GM21723 (cell line): ENCODE results near the gene RPL37.
"Not testable (repeated sequence)": the region's sequence is repeated elsewhere in the genome, so short reads cannot be mapped to it uniquely, and the experiment has no call there.

Experiments
- ATAC-seq: cut with Tn5 transposase; IDR thresholded peaks from one replicate; pipeline ENCODE4 v1.9.1; 2021; ENCODE audit warnings: mild to moderate bottlenecking, moderate library complexity; ENCODE audit not compliant: unreplicated experiment

The RPL37 gene

GRCh38 chr5:40798012-40798800 lies 36.8 kb downstream of the RPL37 start, which contains the start of gene PRKAA1:
PRKAA1 (minus strand) TSS chr5:40798374; CDS start chr5:40798189, 185 bp downstream.
- peak; percentile 97 for ATAC-seq

- ATAC-seq: peak; percentile 47
Observed at GRCh38 chr5:40797273-40798011, 37.6 kb downstream of the RPL37 start.

GRCh38 chr5:40796487-40796889 lies 38.5 kb downstream of the RPL37 start:
- no peak for ATAC-seq

DNA sequence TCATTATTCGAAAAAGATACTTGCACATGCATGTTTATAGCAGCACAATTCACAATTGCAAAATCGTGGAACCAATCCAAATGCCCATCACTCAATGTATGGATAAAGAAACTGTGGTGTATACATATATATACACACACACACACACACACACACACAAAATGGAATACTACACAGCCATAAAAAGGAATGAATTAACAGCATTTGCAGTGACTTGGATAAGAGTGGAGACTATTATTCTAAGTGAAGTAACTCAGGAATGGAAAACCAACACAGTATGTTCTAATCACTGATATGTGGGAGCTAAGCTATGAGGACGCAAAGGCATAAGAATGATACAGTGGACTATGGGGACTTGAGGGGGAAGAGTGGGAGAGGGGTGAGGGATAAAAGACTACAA lies 40.1 kb downstream of the RPL37 start:
- ATAC-seq: not testable (repeated sequence)

DNA sequence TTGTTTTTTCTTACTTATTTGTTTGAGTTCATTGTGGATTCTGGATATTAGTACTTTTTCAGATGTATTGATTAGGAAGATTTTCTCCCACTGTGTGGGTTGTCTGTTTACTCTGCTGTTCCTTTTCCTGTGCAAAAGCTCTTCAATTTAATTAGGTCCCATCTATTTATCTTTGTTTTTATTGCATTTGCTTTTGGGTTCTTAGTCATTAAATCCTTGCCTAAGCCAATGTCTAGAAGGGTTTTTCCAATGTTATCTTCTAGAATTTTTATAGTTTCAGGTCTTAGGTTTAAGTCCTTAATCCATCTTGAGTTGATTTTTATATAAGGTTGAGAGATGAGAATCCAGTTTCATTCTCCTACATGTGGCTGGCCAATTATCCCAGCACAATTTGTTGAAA lies 40.7 kb downstream of the RPL37 start:
- ATAC-seq: not testable (repeated sequence)

GRCh38 chr5:40792691-40793090 lies 42.3 kb downstream of the RPL37 start:
- not testable (repeated sequence) for ATAC-seq

DNA sequence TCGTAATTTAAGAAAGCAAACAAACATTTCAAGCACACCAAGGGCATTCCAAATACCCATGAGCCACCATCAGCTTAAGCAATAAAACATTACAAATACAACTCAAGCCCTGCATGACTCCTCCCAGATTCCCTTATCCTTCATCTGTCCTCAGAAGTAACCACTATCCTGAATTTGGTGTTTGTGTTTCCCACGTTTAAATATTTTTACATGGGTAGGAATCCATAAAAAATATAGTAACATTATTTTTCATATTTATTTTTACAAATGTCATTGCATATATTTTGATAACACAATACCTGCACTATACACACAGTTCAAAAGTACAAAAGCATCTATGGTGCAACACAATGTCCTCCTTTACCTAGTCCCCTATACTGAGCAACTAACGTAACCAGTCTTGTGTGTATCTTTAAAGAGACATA lies 43.3 kb downstream of the RPL37 start:
- no peak for ATAC-seq

GRCh38 chr5:40790947-40791593 lies 44.0 kb downstream of the RPL37 start:
- no peak for ATAC-seq

DNA sequence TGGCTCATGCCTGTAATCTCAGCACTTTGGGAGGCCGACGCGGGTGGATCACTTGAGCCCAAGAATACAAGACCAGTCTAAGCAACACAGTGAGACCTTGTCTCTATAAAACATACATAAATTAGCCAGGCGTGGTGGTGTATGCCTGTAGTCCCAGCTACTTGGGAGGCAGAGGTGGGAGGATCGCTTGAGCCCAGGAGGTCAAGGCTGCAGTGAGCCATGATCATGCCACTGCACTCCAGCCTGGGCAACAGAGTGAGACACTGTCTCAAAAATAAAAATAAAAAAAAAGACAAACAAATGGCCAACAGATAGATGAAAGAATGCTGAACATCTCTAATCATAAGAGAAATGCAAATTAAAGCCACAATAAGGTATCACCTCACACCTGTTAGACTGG lies 46.1 kb downstream of the RPL37 start:
- not testable (repeated sequence) for ATAC-seq

GRCh38 chr5:40787986-40788385 lies 47.0 kb downstream of the RPL37 start:
- ATAC-seq: no peak

DNA sequence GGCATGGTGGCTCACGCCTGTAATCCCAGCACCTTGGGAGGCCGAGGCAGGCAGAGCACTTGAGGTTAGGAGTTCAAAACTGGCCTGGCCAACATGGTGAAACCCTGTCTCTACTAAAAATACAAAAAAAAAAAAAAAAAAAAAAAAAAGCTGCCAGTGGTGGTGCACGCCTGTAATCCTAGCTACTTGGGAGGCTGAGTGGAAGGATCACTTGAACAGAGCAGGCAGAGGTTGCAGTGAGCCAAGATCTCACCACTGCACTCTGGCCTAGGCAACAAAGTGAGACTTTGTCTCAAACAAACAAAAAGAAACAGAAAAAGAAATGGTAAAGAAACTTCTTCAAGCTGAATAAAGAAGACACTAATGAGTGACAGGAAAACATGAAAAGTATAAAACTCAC lies 48.4 kb downstream of the RPL37 start:
- not testable (repeated sequence) for ATAC-seq

DNA sequence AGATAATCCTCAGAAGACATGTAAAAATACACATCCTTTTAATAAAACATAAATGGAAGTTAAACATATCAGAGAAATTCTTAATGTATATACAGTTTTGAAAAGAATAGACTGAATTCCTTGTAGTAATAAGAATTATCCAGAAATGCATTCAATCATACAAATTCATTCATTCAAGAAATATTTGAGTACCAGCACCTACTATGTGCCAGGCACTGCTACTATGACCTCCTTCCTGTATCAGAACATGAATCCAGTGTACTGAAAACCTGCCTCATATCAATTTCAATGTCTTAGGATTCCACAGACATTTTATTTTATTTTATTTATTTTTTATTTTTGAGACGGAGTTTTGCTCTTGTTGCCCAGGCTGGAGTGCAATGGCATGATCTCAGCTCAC lies 50.1 kb downstream of the RPL37 start:
- ATAC-seq: no peak

DNA sequence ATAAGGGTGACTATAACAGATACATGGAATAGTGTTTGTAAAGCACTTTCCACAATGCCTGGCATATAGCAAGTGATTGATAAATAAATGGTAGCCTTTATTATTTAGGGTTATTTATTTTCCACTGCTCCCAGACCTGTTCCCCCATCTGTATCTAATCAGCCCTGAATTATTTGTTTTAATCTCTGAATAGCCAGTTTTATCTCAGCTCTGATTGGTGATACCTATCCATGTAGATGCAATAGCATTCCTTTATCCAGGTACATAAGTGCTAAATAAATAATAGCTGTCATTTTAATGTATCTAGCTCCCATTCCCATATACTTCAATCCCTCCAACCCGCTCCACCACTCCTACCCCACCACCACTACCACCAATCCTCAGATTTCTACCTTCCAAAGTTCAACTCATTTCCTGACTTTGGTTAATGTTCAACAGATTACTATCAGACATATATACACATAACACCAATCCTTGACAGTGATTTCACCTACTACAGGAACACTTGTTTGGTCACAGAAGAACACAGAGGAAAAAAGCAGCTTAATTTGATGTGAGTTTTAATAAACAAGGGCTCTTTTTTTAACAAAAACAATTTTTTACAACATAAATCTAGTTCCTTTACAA lies 50.9 kb downstream of the RPL37 start:
- no peak for ATAC-seq

DNA sequence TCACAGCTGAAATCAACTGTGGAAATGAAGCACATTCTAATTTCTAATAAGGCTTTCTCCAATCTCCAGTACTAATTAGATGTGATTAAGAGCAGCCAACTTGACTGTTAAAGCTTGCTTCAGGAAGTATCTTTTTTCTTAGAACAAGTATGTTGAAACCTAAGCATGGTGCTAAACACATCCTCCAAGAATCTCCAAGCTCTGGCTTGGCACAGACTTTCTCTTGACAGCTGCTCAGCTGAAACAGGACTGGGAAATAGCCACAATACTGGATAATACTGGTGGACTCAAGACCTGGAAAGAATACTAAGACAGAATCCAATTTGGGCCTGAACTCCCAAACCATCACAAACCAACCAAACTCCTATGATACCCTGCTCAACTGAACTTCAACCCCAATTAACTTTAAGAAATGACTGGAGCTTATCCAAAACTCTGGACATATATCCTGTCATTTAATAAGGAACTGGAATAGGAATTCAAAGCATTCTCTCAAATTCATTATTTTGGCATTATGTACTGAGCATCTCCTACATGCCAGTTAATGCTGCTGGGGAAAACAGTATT lies 53.1 kb downstream of the RPL37 start:
- no peak for ATAC-seq

DNA sequence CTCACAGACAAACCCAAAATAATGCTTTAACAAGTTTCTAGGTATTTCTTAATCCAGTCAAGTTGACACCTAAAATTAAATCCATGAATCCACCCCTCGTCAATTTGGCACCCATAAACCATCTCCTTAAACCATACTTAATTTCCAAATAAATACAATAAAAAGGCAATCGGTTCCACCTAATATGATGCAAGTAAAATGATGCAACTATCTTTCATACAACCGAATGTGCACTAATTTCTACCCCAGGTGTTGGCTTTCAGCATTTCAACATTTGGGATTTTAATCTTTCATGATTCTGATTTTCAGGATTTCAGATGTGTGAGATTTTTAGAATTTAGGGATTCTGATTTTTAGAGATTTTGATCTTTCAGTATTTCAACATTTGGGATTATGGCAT lies 54.2 kb downstream of the RPL37 start:
- no peak for ATAC-seq

- no peak for ATAC-seq
Observed at GRCh38 chr5:40780199-40780598, 54.8 kb downstream of the RPL37 start.

DNA sequence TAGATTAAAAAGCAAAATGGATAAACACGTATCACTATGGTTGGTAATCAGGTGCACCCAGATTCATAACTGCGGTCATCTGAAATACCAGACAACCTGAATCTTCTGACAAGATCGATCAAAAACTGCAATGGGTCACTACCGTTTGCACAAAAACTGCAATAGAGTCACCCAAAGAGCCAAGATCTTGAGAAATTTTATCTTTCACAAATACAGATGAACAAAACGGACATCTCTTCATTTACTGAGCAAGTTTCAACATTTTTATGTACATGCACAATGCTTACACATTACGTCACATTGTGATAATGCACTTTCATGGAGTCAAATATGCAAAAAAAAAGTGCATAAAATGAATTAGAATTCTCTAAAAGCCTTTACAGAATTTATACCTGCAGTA lies 55.5 kb downstream of the RPL37 start:
- ATAC-seq: no peak

DNA sequence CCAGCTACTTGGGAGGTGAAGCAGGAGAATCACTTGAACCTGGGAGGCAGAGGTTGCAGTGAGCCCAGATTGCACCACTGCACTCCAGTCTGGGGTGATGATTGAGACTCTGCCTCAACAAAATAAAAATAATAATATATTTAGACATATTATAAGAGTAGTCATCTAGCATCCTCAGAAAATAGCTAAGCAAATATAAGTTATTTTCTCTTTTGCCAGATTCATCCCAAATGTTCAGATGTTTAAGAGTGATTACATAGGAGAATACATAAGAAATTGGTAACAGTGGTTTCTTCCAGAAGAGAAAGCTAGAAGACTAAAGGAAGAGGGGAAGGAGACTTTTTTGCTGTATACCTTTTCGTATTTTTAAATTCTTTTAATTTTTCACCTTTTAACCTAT lies 56.9 kb downstream of the RPL37 start:
- no peak for ATAC-seq

DNA sequence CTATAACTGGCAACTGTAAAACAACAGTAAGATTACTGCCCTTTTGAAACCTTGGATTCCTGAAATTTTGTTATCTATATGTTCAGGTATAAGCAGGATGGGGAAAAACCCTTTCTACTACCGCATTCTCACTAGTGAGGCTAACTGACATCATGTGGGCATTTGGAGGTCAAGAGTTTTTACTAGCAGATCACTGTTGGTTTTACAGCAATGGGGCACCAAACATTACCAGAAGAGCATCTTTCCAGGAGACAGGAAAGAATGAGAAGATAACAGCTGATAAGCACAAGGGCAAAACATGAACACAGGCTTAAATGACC lies 58.4 kb downstream of the RPL37 start:
- no peak for ATAC-seq

GRCh38 chr5:40775846-40776657 lies 59.0 kb downstream of the RPL37 start:
- ATAC-seq: no peak
